B cell (primary cell): Measurements from ENCODE around the gene ZNF385D.

Experiments used
- EZH2 ChIP-seq: IDR thresholded peaks from 2 replicates; pipeline ENCODE4 v1.6.1; 2012; ENCODE audit warnings: borderline replicate concordance, low read depth, mild to moderate bottlenecking, moderate library complexity, low read length; ENCODE audit not compliant: insufficient read depth, poor library complexity, severe bottlenecking
- TF ChIP-seq, protein P1 (sequence below): fragments of 200-600 bp; IDR thresholded peaks from one replicate; pipeline ENCODE4 v1.8.0; 2022; ENCODE audit warnings: antibody characterized with exemption, mild to moderate bottlenecking

DNA sequence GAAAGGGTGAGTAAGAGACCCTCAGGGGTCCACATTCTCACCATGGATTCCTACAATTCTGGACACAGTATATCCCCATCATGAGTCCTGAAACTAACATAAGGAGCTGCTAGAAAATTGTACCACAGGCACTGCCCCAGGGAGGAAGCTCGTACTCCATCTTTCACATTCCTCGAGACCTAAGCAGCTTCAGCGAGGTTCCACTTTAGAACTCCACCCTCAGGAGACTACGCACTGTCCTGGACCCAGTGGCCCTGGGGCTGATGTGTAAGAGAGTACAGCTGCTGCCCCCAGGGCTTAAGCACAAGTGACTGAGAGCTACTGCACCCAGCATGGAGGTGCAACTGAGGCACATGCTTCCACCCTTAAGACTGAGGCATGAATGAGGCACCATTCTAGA, 352.5 kb downstream of the ZNF385D start:
- TF ChIP-seq, protein P1, sequence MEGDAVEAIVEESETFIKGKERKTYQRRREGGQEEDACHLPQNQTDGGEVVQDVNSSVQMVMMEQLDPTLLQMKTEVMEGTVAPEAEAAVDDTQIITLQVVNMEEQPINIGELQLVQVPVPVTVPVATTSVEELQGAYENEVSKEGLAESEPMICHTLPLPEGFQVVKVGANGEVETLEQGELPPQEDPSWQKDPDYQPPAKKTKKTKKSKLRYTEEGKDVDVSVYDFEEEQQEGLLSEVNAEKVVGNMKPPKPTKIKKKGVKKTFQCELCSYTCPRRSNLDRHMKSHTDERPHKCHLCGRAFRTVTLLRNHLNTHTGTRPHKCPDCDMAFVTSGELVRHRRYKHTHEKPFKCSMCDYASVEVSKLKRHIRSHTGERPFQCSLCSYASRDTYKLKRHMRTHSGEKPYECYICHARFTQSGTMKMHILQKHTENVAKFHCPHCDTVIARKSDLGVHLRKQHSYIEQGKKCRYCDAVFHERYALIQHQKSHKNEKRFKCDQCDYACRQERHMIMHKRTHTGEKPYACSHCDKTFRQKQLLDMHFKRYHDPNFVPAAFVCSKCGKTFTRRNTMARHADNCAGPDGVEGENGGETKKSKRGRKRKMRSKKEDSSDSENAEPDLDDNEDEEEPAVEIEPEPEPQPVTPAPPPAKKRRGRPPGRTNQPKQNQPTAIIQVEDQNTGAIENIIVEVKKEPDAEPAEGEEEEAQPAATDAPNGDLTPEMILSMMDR = no peak
- TF ChIP-seq EZH2 = no peak
